ENCODE data around the gene FSD1. TPM values are rescaled to one million over a fixed set of nuclear protein-coding genes. Genes with fewer than 3 reads are reported as not detected.
"Not testable (repeated sequence)": the region's sequence is repeated elsewhere in the genome, so short reads cannot be mapped to it uniquely, and the experiment has no call there.

FSD1 gene
- total RNA-seq, 1 donor from 2014 or later = 15.6 TPM

GRCh38 chr19:4347521-4347920, 43.1 kb downstream of the FSD1 start:
- Mint-ChIP-seq H3K4me3 (ENCODE audit: unreplicated experiment) (no peak overlapping the region), H3K4me1 (ENCODE audit: unreplicated experiment) (peaks cover 3% of the 10 kb centered on the region), H3K9me3 (ENCODE audit: unreplicated experiment) (no peaks in the 10 kb centered on the region), H3K27me3 (ENCODE audit: unreplicated experiment) (no peaks in the 10 kb centered on the region), H3K27ac (ENCODE audit: unreplicated experiment) (no peak overlapping the region), H3K36me3 (ENCODE audit: unreplicated experiment) (peaks cover 6% of the 10 kb centered on the region)
- no peak for DNase-seq (ENCODE audit: extremely low spot score, unreplicated experiment)
- no peak for TF ChIP-seq CTCF (IDR thresholded peaks at IDR 0.05)

GRCh38 chr19:4349225-4349624, 44.8 kb downstream of the FSD1 start:
- H3K9me3 Mint-ChIP-seq (ENCODE audit: unreplicated experiment); H3K27me3 Mint-ChIP-seq (ENCODE audit: unreplicated experiment); H3K27ac Mint-ChIP-seq (ENCODE audit: unreplicated experiment); H3K4me1 Mint-ChIP-seq (ENCODE audit: unreplicated experiment); DNase-seq (ENCODE audit: extremely low spot score, unreplicated experiment); H3K36me3 Mint-ChIP-seq (ENCODE audit: unreplicated experiment); H3K4me3 Mint-ChIP-seq (ENCODE audit: unreplicated experiment): not testable (repeated sequence)

- Mint-ChIP-seq H3K27me3 (ENCODE audit: unreplicated experiment) (no peaks in the 10 kb centered on the region), H3K9me3 (ENCODE audit: unreplicated experiment) (no peaks in the 10 kb centered on the region), H3K36me3 (ENCODE audit: unreplicated experiment) (peaks cover 6% of the 10 kb centered on the region), H3K4me3 (ENCODE audit: unreplicated experiment) (no peak overlapping the region), H3K4me1 (ENCODE audit: unreplicated experiment) (peaks cover 2% of the 10 kb centered on the region), H3K27ac (ENCODE audit: unreplicated experiment) (no peak overlapping the region)
- no peak for DNase-seq (ENCODE audit: extremely low spot score, unreplicated experiment)
- TF ChIP-seq CTCF (IDR thresholded peaks at IDR 0.05) = no peak
These were observed 45.7 kb downstream of the FSD1 start for GRCh38 chr19:4350111-4350510.

GRCh38 chr19:4350726-4351125, 46.3 kb downstream of the FSD1 start:
- no peak for TF ChIP-seq CTCF (IDR thresholded peaks at IDR 0.05)
- Mint-ChIP-seq H3K9me3 (ENCODE audit: unreplicated experiment) (no peaks in the 10 kb centered on the region), H3K36me3 (ENCODE audit: unreplicated experiment) (peaks cover 4% of the 10 kb centered on the region), H3K27ac (ENCODE audit: unreplicated experiment) (no peak overlapping the region), H3K4me1 (ENCODE audit: unreplicated experiment) (peaks cover 2% of the 10 kb centered on the region), H3K27me3 (ENCODE audit: unreplicated experiment) (no peaks in the 10 kb centered on the region), H3K4me3 (ENCODE audit: unreplicated experiment) (no peak overlapping the region)
- DNase-seq (ENCODE audit: extremely low spot score, unreplicated experiment) = peak; percentile 80

GRCh38 chr19:4352701-4353121, 48.3 kb downstream of the FSD1 start:
- peaks cover 2% of the 10 kb centered on the region for H3K4me1 Mint-ChIP-seq (ENCODE audit: unreplicated experiment)
- no peak overlapping the region for H3K27ac Mint-ChIP-seq (ENCODE audit: unreplicated experiment)
- peaks cover 1% of the 10 kb centered on the region for H3K36me3 Mint-ChIP-seq (ENCODE audit: unreplicated experiment)
- H3K27me3 Mint-ChIP-seq (ENCODE audit: unreplicated experiment) = no peaks in the 10 kb centered on the region
- peak; percentile 86 for DNase-seq (ENCODE audit: extremely low spot score, unreplicated experiment)
- peak; percentile 90 for TF ChIP-seq CTCF (IDR thresholded peaks at IDR 0.05)
- no peak overlapping the region for H3K4me3 Mint-ChIP-seq (ENCODE audit: unreplicated experiment)
- H3K9me3 Mint-ChIP-seq (ENCODE audit: unreplicated experiment) = no peaks in the 10 kb centered on the region

- Mint-ChIP-seq H3K36me3 (ENCODE audit: unreplicated experiment) (peaks cover 3% of the 10 kb centered on the region), H3K4me3 (ENCODE audit: unreplicated experiment) (no peak overlapping the region), H3K4me1 (ENCODE audit: unreplicated experiment) (peaks cover 2% of the 10 kb centered on the region), H3K27ac (ENCODE audit: unreplicated experiment) (no peak overlapping the region), H3K9me3 (ENCODE audit: unreplicated experiment) (no peaks in the 10 kb centered on the region), H3K27me3 (ENCODE audit: unreplicated experiment) (no peaks in the 10 kb centered on the region)
- no peak for TF ChIP-seq CTCF (IDR thresholded peaks at IDR 0.05)
- DNase-seq (ENCODE audit: extremely low spot score, unreplicated experiment) = no peak
These were observed 49.9 kb downstream of the FSD1 start for GRCh38 chr19:4354282-4354681.
